Posterior cingulate gyrus (tissue), 11 donors: Measurements from ENCODE around the gene AKT1S1.
"Not testable (repeated sequence)": the region's sequence is repeated elsewhere in the genome, so short reads cannot be mapped to it uniquely, and the experiment has no call there.

Experiments used
- DNase-seq, 10 donors: peaks; one replicate each; pipeline versions ENCODE4 v3.0.0 to v3.0.0-alpha.2; 2020 to 2021; ENCODE audit warnings: mixed read lengths in 3 of 10
- intact Hi-C: fragments of 100-400 bp; cut with DNase I; formaldehyde crosslinking; loops from one replicate; pipeline ENCODE4 v1.15.1; 2023

The AKT1S1 gene

GRCh38 chr19:49820125-49820524, 57.0 kb downstream of the AKT1S1 start:
- no peak for DNase-seq
- intact Hi-C loops, result no loop called here

- intact Hi-C loops, result loop anchor here (5.0 kb wide), 1 partner anchor 33 kb away; the partner anchor contains the start of gene PTOV1
- DNase-seq, result not testable (repeated sequence)
These were observed 57.6 kb downstream of the AKT1S1 start for GRCh38 chr19:49819452-49820115.
